Measurements from ENCODE around the gene SEMA3B. TPM values are rescaled to one million over a fixed set of nuclear protein-coding genes. Genes with fewer than 3 reads are reported as not detected.
"Not testable (repeated sequence)": the region's sequence is repeated elsewhere in the genome, so short reads cannot be mapped to it uniquely, and the experiment has no call there.

Gene SEMA3B
- total and polyA plus RNA-seq, 5 donors from 2014 or later = 1.7 TPM; not detected in 4

GRCh38 chr3:50226888-50227389 is 42.0 kb upstream of the SEMA3B start:
- Histone ChIP-seq H3K4me1 (ENCODE audit: control insufficient read depth, insufficient read depth, low read length, poor library complexity, severe bottlenecking) (peaks cover 19% of the 10 kb centered on the region), H3K36me3 (ENCODE audit: control insufficient read depth, insufficient read depth, low read length) (no peaks in the 10 kb centered on the region), H3K27ac (ENCODE audit: insufficient read depth, low read length, poor library complexity, severe bottlenecking) (peak overlapping the region; percentile 68), H3K27me3 (ENCODE audit: control insufficient read depth, insufficient read depth, low read length) (no peaks in the 10 kb centered on the region), H3K4me3 (ENCODE audit: low read depth, low read length) (peak overlapping the region; percentile 53), H3K9me3 (ENCODE audit: control insufficient read depth in 2 of 2, low read length in 2 of 2) (no peaks in the 10 kb centered on the region)
- H3K4me1 Mint-ChIP-seq = peaks cover 0 to 32% (median 12%) of the 10 kb centered on the region in 4 donors
- H3K27ac Mint-ChIP-seq = peak overlapping the region; percentile 90 to 93 (median 91)
- H3K4me3 Mint-ChIP-seq = peak overlapping the region; percentile 90 to 100 (median 94)
- no peaks in the 10 kb centered on the region for H3K36me3 Mint-ChIP-seq
- peaks cover 11% of the 10 kb centered on the region for H3K27me3 Mint-ChIP-seq
- peak in 1 of 3 donors; percentile 61 for DNase-seq
- H3K9me3 Mint-ChIP-seq = no peaks in the 10 kb centered on the region
- ATAC-seq (ENCODE audit: low read depth in 2 of 2) = peak; percentile 2 to 6

- H3K4me1 ChIP-seq (ENCODE audit: control insufficient read depth, insufficient read depth, low read length, poor library complexity, severe bottlenecking) = peaks cover 19% of the 10 kb centered on the region
- no peaks in the 10 kb centered on the region for H3K36me3 ChIP-seq (ENCODE audit: control insufficient read depth, insufficient read depth, low read length)
- no peaks in the 10 kb centered on the region for H3K9me3 Mint-ChIP-seq
- peak overlapping the region; percentile 68 for H3K27ac ChIP-seq (ENCODE audit: insufficient read depth, low read length, poor library complexity, severe bottlenecking)
- no peaks in the 10 kb centered on the region for H3K9me3 ChIP-seq (ENCODE audit: control insufficient read depth in 2 of 2, low read length in 2 of 2)
- no peaks in the 10 kb centered on the region for H3K36me3 Mint-ChIP-seq
- H3K27ac Mint-ChIP-seq = peak overlapping the region; percentile 90 to 93 (median 92)
- H3K27me3 ChIP-seq (ENCODE audit: control insufficient read depth, insufficient read depth, low read length) = no peaks in the 10 kb centered on the region
- ATAC-seq (ENCODE audit: low read depth in 2 of 2) = peak; percentile 86 to 92
- peaks cover 11% of the 10 kb centered on the region for H3K27me3 Mint-ChIP-seq
- peak; percentile 89 to 95 (median 91) for DNase-seq
- H3K4me1 Mint-ChIP-seq = peaks cover 0 to 34% (median 12%) of the 10 kb centered on the region in 4 donors
- peak overlapping the region; percentile 75 for H3K4me3 ChIP-seq (ENCODE audit: low read depth, low read length)
- H3K4me3 Mint-ChIP-seq = peak overlapping the region; percentile 90 to 100 (median 96)
These were observed 41.4 kb upstream of the SEMA3B start for GRCh38 chr3:50227390-50228183.

DNA sequence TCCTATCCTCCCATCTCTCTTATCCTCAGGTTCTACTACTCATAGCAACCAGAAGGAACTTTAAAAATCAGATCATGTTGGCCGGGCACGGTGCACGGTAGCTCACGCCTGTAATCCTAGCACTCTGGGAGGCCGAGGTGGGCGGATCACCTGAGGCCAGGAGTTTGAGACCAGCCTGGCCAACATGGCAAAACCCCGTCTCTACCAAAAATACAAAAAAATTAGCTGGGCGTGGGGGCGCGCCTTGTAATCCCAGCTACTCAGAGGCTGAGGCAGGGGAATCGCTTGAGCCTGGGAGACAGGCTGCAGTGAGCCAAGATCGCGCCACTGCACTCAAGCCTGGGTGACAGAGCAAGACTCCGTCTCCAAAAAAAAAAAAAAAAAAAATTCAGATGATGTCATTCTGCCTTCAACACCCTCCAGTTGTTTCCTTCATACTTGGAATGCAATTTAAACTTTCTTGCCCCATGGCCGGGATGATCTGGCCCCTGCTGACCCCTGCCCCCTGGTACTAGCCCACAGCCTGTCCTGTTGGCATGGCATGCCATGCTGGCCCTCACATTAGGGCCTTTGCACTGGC is 40.7 kb upstream of the SEMA3B start:
- ATAC-seq (ENCODE audit: low read depth in 2 of 2); H3K27me3 ChIP-seq (ENCODE audit: control insufficient read depth, insufficient read depth, low read length); DNase-seq; H3K36me3 ChIP-seq (ENCODE audit: control insufficient read depth, insufficient read depth, low read length); H3K9me3 Mint-ChIP-seq; H3K36me3 Mint-ChIP-seq; H3K9me3 ChIP-seq (ENCODE audit: control insufficient read depth in 2 of 2, low read length in 2 of 2): not testable (repeated sequence)
- Mint-ChIP-seq H3K4me1 (peaks cover 0 to 36% (median 13%) of the 10 kb centered on the region in 4 donors), H3K4me3 (peak overlapping the region; percentile 90 to 100 (median 96)), H3K27ac (peak overlapping the region; percentile 71 to 93 (median 92)), H3K27me3 (peaks cover 11% of the 10 kb centered on the region)
- Histone ChIP-seq H3K4me1 (ENCODE audit: control insufficient read depth, insufficient read depth, low read length, poor library complexity, severe bottlenecking) (peaks cover 19% of the 10 kb centered on the region), H3K4me3 (ENCODE audit: low read depth, low read length) (peak overlapping the region; percentile 75), H3K27ac (ENCODE audit: insufficient read depth, low read length, poor library complexity, severe bottlenecking) (peak overlapping the region; percentile 68)

DNA sequence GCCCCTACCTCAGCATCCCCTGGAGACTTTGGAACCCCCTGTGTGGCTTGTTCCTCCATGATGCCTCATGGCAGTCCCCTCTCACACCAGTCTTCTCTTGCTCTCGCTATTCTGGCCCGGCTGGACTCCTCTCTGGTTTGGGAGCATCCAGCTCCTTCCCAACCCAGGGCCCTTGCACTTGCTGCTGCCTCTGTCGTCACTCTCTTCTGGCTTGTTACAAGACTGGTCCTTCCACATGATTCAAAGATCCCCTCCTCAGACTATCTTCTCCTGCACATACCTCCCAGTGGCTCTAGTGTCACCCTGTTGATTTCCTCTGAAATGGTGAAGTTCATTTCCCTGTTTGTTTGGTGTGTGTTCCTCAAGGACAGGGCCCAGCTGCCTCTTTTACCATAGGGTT is 39.5 kb upstream of the SEMA3B start:
- no peak overlapping the region for H3K4me3 ChIP-seq (ENCODE audit: low read depth, low read length)
- no peaks in the 10 kb centered on the region for H3K27me3 ChIP-seq (ENCODE audit: control insufficient read depth, insufficient read depth, low read length)
- H3K27ac Mint-ChIP-seq = peak overlapping the region in 1 of 3 donors; percentile 61
- H3K27me3 Mint-ChIP-seq = peaks cover 4% of the 10 kb centered on the region
- ATAC-seq (ENCODE audit: low read depth in 2 of 2) (no peak), DNase-seq (no peak)
- H3K36me3 Mint-ChIP-seq = no peaks in the 10 kb centered on the region
- H3K36me3 ChIP-seq (ENCODE audit: control insufficient read depth, insufficient read depth, low read length) = no peaks in the 10 kb centered on the region
- H3K9me3 Mint-ChIP-seq = no peaks in the 10 kb centered on the region
- peaks cover 0 to 41% (median 13%) of the 10 kb centered on the region in 4 donors for H3K4me1 Mint-ChIP-seq
- peaks cover 19% of the 10 kb centered on the region for H3K4me1 ChIP-seq (ENCODE audit: control insufficient read depth, insufficient read depth, low read length, poor library complexity, severe bottlenecking)
- no peaks in the 10 kb centered on the region for H3K9me3 ChIP-seq (ENCODE audit: control insufficient read depth in 2 of 2, low read length in 2 of 2)
- no peak overlapping the region for H3K27ac ChIP-seq (ENCODE audit: insufficient read depth, low read length, poor library complexity, severe bottlenecking)
- H3K4me3 Mint-ChIP-seq = peak overlapping the region in 3 of 4 donors; percentile 33 to 58 (median 43)

GRCh38 chr3:50230104-50230793 is 38.7 kb upstream of the SEMA3B start:
- H3K4me1 Mint-ChIP-seq = peaks cover 0 to 43% (median 10%) of the 10 kb centered on the region in 4 donors

DNA sequence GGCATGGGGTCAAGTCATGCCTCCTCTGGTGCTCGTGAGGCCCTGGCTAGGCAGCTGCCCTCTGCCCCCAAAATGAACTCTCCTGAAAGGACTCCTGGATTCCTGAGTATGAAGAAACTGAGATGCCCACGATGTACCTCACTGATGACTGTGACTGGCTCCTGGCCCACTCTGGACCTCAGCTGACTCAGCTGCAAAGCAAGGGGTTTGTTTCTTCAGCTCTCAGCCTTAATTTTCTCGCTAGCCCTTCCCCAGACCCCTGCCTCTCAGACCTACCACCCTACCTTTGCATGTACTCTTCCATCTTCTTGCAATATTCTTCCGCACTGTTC is 38.2 kb upstream of the SEMA3B start:
- Mint-ChIP-seq H3K4me1 (peaks cover 0 to 46% (median 14%) of the 10 kb centered on the region in 4 donors), H3K27me3 (peaks cover 4% of the 10 kb centered on the region), H3K27ac (no peak overlapping the region), H3K4me3 (no peak overlapping the region), H3K9me3 (no peaks in the 10 kb centered on the region), H3K36me3 (no peaks in the 10 kb centered on the region)
- H3K9me3 ChIP-seq (ENCODE audit: control insufficient read depth in 2 of 2, low read length in 2 of 2) = no peaks in the 10 kb centered on the region
- peaks cover 29% of the 10 kb centered on the region for H3K4me1 ChIP-seq (ENCODE audit: control insufficient read depth, insufficient read depth, low read length, poor library complexity, severe bottlenecking)
- DNase-seq (no peak), ATAC-seq (ENCODE audit: low read depth in 2 of 2) (no peak)
- no peaks in the 10 kb centered on the region for H3K27me3 ChIP-seq (ENCODE audit: control insufficient read depth, insufficient read depth, low read length)
- H3K4me3 ChIP-seq (ENCODE audit: low read depth, low read length) = no peak overlapping the region
- H3K36me3 ChIP-seq (ENCODE audit: control insufficient read depth, insufficient read depth, low read length) = no peaks in the 10 kb centered on the region
- no peak overlapping the region for H3K27ac ChIP-seq (ENCODE audit: insufficient read depth, low read length, poor library complexity, severe bottlenecking)

More at GRCh38 chr3:50230104-50230793, 38.7 kb upstream of the SEMA3B start:
- Histone ChIP-seq H3K36me3 (ENCODE audit: control insufficient read depth, insufficient read depth, low read length) (no peaks in the 10 kb centered on the region), H3K4me1 (ENCODE audit: control insufficient read depth, insufficient read depth, low read length, poor library complexity, severe bottlenecking) (peaks cover 24% of the 10 kb centered on the region), H3K27me3 (ENCODE audit: control insufficient read depth, insufficient read depth, low read length) (no peaks in the 10 kb centered on the region), H3K9me3 (ENCODE audit: control insufficient read depth in 2 of 2, low read length in 2 of 2) (no peaks in the 10 kb centered on the region), H3K4me3 (ENCODE audit: low read depth, low read length) (no peak overlapping the region), H3K27ac (ENCODE audit: insufficient read depth, low read length, poor library complexity, severe bottlenecking) (no peak overlapping the region)
- Mint-ChIP-seq H3K27me3 (no peaks in the 10 kb centered on the region), H3K9me3 (no peaks in the 10 kb centered on the region), H3K4me3 (no peak overlapping the region), H3K36me3 (no peaks in the 10 kb centered on the region), H3K27ac (peak overlapping the region in 1 of 3 donors; percentile 48)
- ATAC-seq (ENCODE audit: low read depth in 2 of 2) = no peak
- no peak for DNase-seq

DNA sequence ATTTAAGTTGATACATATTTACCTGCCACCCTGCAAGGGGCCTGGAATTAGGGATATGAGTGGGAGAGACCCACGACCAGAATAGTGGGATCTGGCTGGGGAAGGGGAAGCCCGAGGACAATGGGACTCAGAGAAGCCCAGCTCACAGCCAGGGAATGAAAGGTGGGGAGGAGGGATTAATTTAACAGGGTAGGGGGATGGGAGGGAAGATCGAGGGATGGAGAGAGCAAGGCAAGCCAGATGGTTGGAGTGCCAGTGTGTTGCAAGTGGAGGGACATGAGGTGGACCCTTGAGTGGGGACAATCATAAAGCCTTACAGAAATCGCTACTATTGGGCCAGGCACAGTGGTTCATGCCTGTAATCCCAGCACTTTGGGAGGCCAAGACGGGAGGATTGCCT is 37.4 kb upstream of the SEMA3B start:
- Mint-ChIP-seq H3K9me3 (no peaks in the 10 kb centered on the region), H3K4me1 (peaks cover 0 to 41% (median 13%) of the 10 kb centered on the region in 4 donors), H3K27ac (no peak overlapping the region), H3K4me3 (peak overlapping the region in 1 of 4 donors; percentile 7), H3K36me3 (no peaks in the 10 kb centered on the region), H3K27me3 (peaks cover 6% of the 10 kb centered on the region)
- ATAC-seq (ENCODE audit: low read depth in 2 of 2) (no peak), DNase-seq (no peak)
- Histone ChIP-seq H3K27me3 (ENCODE audit: control insufficient read depth, insufficient read depth, low read length) (no peaks in the 10 kb centered on the region), H3K27ac (ENCODE audit: insufficient read depth, low read length, poor library complexity, severe bottlenecking) (no peak overlapping the region), H3K4me3 (ENCODE audit: low read depth, low read length) (no peak overlapping the region), H3K9me3 (ENCODE audit: control insufficient read depth in 2 of 2, low read length in 2 of 2) (no peaks in the 10 kb centered on the region), H3K4me1 (ENCODE audit: control insufficient read depth, insufficient read depth, low read length, poor library complexity, severe bottlenecking) (peaks cover 23% of the 10 kb centered on the region), H3K36me3 (ENCODE audit: control insufficient read depth, insufficient read depth, low read length) (no peaks in the 10 kb centered on the region)

Data from CD4-positive, CD25-positive, alpha-beta regulatory T cell (primary cell).